Right lobe of liver (tissue), 6 donors: ENCODE results near the gene DNM1. TPM values are rescaled to one million over a fixed set of nuclear protein-coding genes. Genes with fewer than 3 reads are reported as not detected.

Source experiments
- ATAC-seq, 4 donors: fragments of 200-7000 bp; cut with Tn5 transposase; one replicate each; pipeline ENCODE4 v1.9.1; 2020; ENCODE audit warnings: mild to moderate bottlenecking in 4 of 4, moderate library complexity in 4 of 4
- DNase-seq, 3 donors: peaks; one replicate each; pipeline ENCODE4 v3.0.0-alpha.2; 2020
- H3K27ac ChIP-seq, 3 donors: fragments of 200-600 bp; one replicate each; pipeline ENCODE4 v1.8.0; 2022
- H3K27me3 ChIP-seq, 2 donors: fragments of 200-600 bp; one replicate each; pipeline ENCODE4 v1.8.0; 2022
- H3K36me3 ChIP-seq, 4 donors: fragments of 200-600 bp; sonication (generic) in 1 of 4; one replicate each; pipeline versions ENCODE4 v1.5.1 to v1.8.0; 2017 to 2022; ENCODE audit warnings: control low read depth in 1 of 4
- H3K4me1 ChIP-seq, 4 donors: fragments of 200-600 bp; sonication (generic) in 1 of 4; one replicate each; pipeline versions ENCODE4 v1.5.1 to v1.8.0; 2017 to 2022; ENCODE audit warnings: control low read depth in 1 of 4
- H3K4me3 ChIP-seq, 3 donors: fragments of 200-600 bp; one replicate each; pipeline ENCODE4 v1.8.0; 2022
- H3K9me3 ChIP-seq, 4 donors: fragments of 200-600 bp; sonication (generic) in 1 of 4; one replicate each; pipeline versions ENCODE4 v1.5.1 to v1.8.0; 2017 to 2022; ENCODE audit warnings: control low read depth in 1 of 4
- CTCF ChIP-seq, 4 donors: fragments of 200-600 bp in 3 of 4; fragments of 450-650 bp in 1 of 4; IDR thresholded peaks; one replicate each; pipeline versions ENCODE4 v1.5.1 to v1.8.0; 2016 to 2022; ENCODE audit warnings: antibody characterized with exemption in 4 of 4, mild to moderate bottlenecking in 2 of 4
- POLR2A ChIP-seq: fragments of 450-650 bp; IDR thresholded peaks from one replicate; pipeline ENCODE4 v1.6.1; 2017; ENCODE audit warnings: antibody characterized with exemption, mild to moderate bottlenecking
- WGBS: methylation state at CpG from one replicate; pipeline ENCODE4 v1.1.6; 2018; ENCODE audit warnings: low coverage, low lambda C conversion rate; ENCODE audit not compliant: insufficient coverage; ENCODE audit errors: missing lambda C conversion rate; 5-methylcytosine and 5-hydroxymethylcytosine counted together
- intact Hi-C, 2 donors: fragments of 100-400 bp; cut with DNase I; formaldehyde crosslinking; loops; one replicate each; pipeline versions ENCODE4 v1.11.2 to v1.14.1; 2022
- total RNA-seq, 6 experiments: library from RNA; depleted of rRNA in 2 of 6; stranded (reverse); fragments of >200 nt in 2 of 6; fragmentation: NEBNext Ultra II Directional in 3 of 6; extraction: Animal tissue kit (Norgen Biotek cat#: 25700) in 3 of 6; gene quantifications; one replicate each; pipeline versions ENCODE4 v1.1.0 to v1.2.4, GENCODE V29; 2016 to 2023
- donor health status: DM: no; HTN: yes; CAD: no.
- donor health status: DM: no; HTN: no; CAD: no.
- donor health status: DM: no; HTN: no; CAD: no.
- donor health status: DM: no; HTN: yes; CAD: no.
- donor health status: DM: no; HTN: yes; CAD: no.

Gene DNM1
- total RNA-seq, 6 experiments from 2014 or later: 0.43 to 3.1 (median 1.8) TPM

GRCh38 chr9:128174062-128174461 lies 29.1 kb upstream of the DNM1 start:
- no peak overlapping the region for H3K4me3 ChIP-seq
- no peaks in the 10 kb centered on the region for H3K27me3 ChIP-seq
- 92% methylated on average over 3 of the region's 4 CpGs for WGBS
- H3K9me3 ChIP-seq: no peaks in the 10 kb centered on the region
- no peaks in the 10 kb centered on the region for H3K4me1 ChIP-seq
- TF ChIP-seq CTCF (IDR thresholded peaks at IDR 0.05) (no peak), POLR2A (no peak)
- DNase-seq: no peak
- no peak for ATAC-seq
- H3K27ac ChIP-seq: no peak overlapping the region
- peaks cover 5 to 53% (median 20%) of the 10 kb centered on the region in 4 donors for H3K36me3 ChIP-seq
- intact Hi-C loops: no loop called here

GRCh38 chr9:128175102-128175563 lies 28.0 kb upstream of the DNM1 start:
- ATAC-seq: no peak
- WGBS: 70% methylated on average over 8 of the region's 8 CpGs
- Histone ChIP-seq H3K27me3 (no peaks in the 10 kb centered on the region), H3K4me3 (no peak overlapping the region), H3K4me1 (no peaks in the 10 kb centered on the region), H3K27ac (no peak overlapping the region), H3K9me3 (no peaks in the 10 kb centered on the region), H3K36me3 (peaks cover 5 to 53% (median 26%) of the 10 kb centered on the region in 4 donors)
- intact Hi-C loops: no loop called here
- DNase-seq: no peak
- TF ChIP-seq POLR2A: no peak
- TF ChIP-seq CTCF (IDR thresholded peaks at IDR 0.05): no peak

GRCh38 chr9:128175726-128176125 lies 27.5 kb upstream of the DNM1 start:
- Histone ChIP-seq H3K27me3 (no peaks in the 10 kb centered on the region), H3K4me1 (no peaks in the 10 kb centered on the region), H3K36me3 (peaks cover 5 to 55% (median 24%) of the 10 kb centered on the region in 4 donors), H3K4me3 (no peak overlapping the region), H3K9me3 (no peaks in the 10 kb centered on the region), H3K27ac (no peak overlapping the region)
- DNase-seq (no peak), ATAC-seq (no peak)
- intact Hi-C loops: no loop called here
- no CpG with 5 or more reads among the region's 2 CpGs for WGBS
- no peak for TF ChIP-seq CTCF (IDR thresholded peaks at IDR 0.05)
- no peak for TF ChIP-seq POLR2A

- intact Hi-C loops: no loop called here
- WGBS: 100% methylated on average over 1 of the region's 11 CpGs
- ATAC-seq (no peak), DNase-seq (no peak)
- H3K9me3 ChIP-seq: no peaks in the 10 kb centered on the region
- no peak overlapping the region for H3K4me3 ChIP-seq
- H3K36me3 ChIP-seq: peaks cover 5 to 63% (median 24%) of the 10 kb centered on the region in 4 donors
- no peaks in the 10 kb centered on the region for H3K4me1 ChIP-seq
- no peak overlapping the region for H3K27ac ChIP-seq
- no peaks in the 10 kb centered on the region for H3K27me3 ChIP-seq
- TF ChIP-seq CTCF (IDR thresholded peaks at IDR 0.05) (no peak), POLR2A (no peak)
These were observed 24.3 kb upstream of the DNM1 start for GRCh38 chr9:128178806-128179431.
